ENCODE data around the gene PXT1.
A peak's percentile ranks its signal among the peaks of the same experiment; 100 is the strongest.

The PXT1 gene

GRCh38 chr6:36368921-36369865 lies 73.5 kb downstream of the PXT1 start:
- no peak overlapping the region for H3K14ac ChIP-seq (ENCODE audit: low read length)
- no peaks in the 10 kb centered on the region for H3K9me3 ChIP-seq (replicated peaks in 1 of 2; ENCODE audit: control insufficient read depth in 2 of 2, insufficient read depth in 1 of 2, low read depth in 1 of 2, low read length in 2 of 2)
- H4K91ac ChIP-seq (ENCODE audit: low read depth, low read length, poor library complexity), result no peak overlapping the region
- DNase-seq (ENCODE audit: low spot score), result no peak
- H3K27me3 ChIP-seq (ENCODE audit: control insufficient read depth in 3 of 3, insufficient read depth in 3 of 3, low read depth in 1 of 3, low read length in 3 of 3), result peaks cover 0 to 27% (median 0%) of the 10 kb centered on the region in 3 experiments
- H3K4me2 ChIP-seq (ENCODE audit: insufficient read depth, low read length, poor library complexity, severe bottlenecking), result no peak overlapping the region
- H2BK15ac ChIP-seq (ENCODE audit: low read length), result peak overlapping the region; percentile 7
- no peak overlapping the region for H2AFZ ChIP-seq (ENCODE audit: low read length)
- no peak overlapping the region for H2AK5ac ChIP-seq (ENCODE audit: low read depth, low read length)
- peak overlapping the region in 1 of 2 donors; percentile 31 for H3K4me3 ChIP-seq (ENCODE audit: low read length in 2 of 2)
- no peak overlapping the region for H4K8ac ChIP-seq (ENCODE audit: low read depth, low read length)
- no peak overlapping the region for H2BK12ac ChIP-seq (ENCODE audit: low read length)
- H2BK120ac ChIP-seq (ENCODE audit: low read depth, low read length), result no peak overlapping the region
- H3K79me1 ChIP-seq (ENCODE audit: low read depth, low read length), result no peaks in the 10 kb centered on the region
- no peaks in the 10 kb centered on the region for H3K36me3 ChIP-seq (replicated peaks in 1 of 2; ENCODE audit: control insufficient read depth in 2 of 2, insufficient read depth in 2 of 2, low read length in 2 of 2)
- no peak overlapping the region for H3K4ac ChIP-seq (ENCODE audit: low read length)
- H3K27ac ChIP-seq (replicated peaks; ENCODE audit: low read length), result no peak overlapping the region
- no CpG with 5 or more reads among the region's 14 CpGs for WGBS, 2 donors (ENCODE audit: extremely low coverage in 2 of 2, insufficient read length in 2 of 2, insufficient replicate concordance in 1 of 2)
- no peak overlapping the region for H3K23ac ChIP-seq (ENCODE audit: low read depth, low read length, poor library complexity)
- H3K9ac ChIP-seq (ENCODE audit: low read depth, low read length, poor library complexity), result no peak overlapping the region
- no peak overlapping the region for H2BK5ac ChIP-seq (ENCODE audit: low read length)
- no peak overlapping the region for H3K18ac ChIP-seq (ENCODE audit: low read length)
- no peaks in the 10 kb centered on the region for H3K4me1 ChIP-seq (ENCODE audit: control insufficient read depth in 2 of 2, insufficient read depth in 1 of 2, low read depth in 1 of 2, low read length in 2 of 2)

- no peak overlapping the region for H2BK120ac ChIP-seq (ENCODE audit: low read depth, low read length)
- H3K18ac ChIP-seq (ENCODE audit: low read length), result no peak overlapping the region
- H3K27me3 ChIP-seq (ENCODE audit: control insufficient read depth in 3 of 3, insufficient read depth in 3 of 3, low read depth in 1 of 3, low read length in 3 of 3), result peaks cover 0 to 21% (median 0%) of the 10 kb centered on the region in 3 experiments
- no peaks in the 10 kb centered on the region for H3K4me1 ChIP-seq (ENCODE audit: control insufficient read depth in 2 of 2, insufficient read depth in 1 of 2, low read depth in 1 of 2, low read length in 2 of 2)
- no peak overlapping the region for H4K91ac ChIP-seq (ENCODE audit: low read depth, low read length, poor library complexity)
- H2AK5ac ChIP-seq (ENCODE audit: low read depth, low read length), result no peak overlapping the region
- no peak for DNase-seq (ENCODE audit: low spot score)
- H3K27ac ChIP-seq (replicated peaks; ENCODE audit: low read length), result no peak overlapping the region
- no peak overlapping the region for H2AFZ ChIP-seq (ENCODE audit: low read length)
- no peak overlapping the region for H2BK5ac ChIP-seq (ENCODE audit: low read length)
- H2BK12ac ChIP-seq (ENCODE audit: low read length), result no peak overlapping the region
- H3K4me2 ChIP-seq (ENCODE audit: insufficient read depth, low read length, poor library complexity, severe bottlenecking), result no peak overlapping the region
- H3K4ac ChIP-seq (ENCODE audit: low read length), result no peak overlapping the region
- H3K79me1 ChIP-seq (ENCODE audit: low read depth, low read length), result no peaks in the 10 kb centered on the region
- H2BK15ac ChIP-seq (ENCODE audit: low read length), result no peak overlapping the region
- WGBS, 2 donors (ENCODE audit: extremely low coverage in 2 of 2, insufficient read length in 2 of 2, insufficient replicate concordance in 1 of 2), result no CpG with 5 or more reads among the region's 1 CpG
- no peak overlapping the region for H3K14ac ChIP-seq (ENCODE audit: low read length)
- H3K23ac ChIP-seq (ENCODE audit: low read depth, low read length, poor library complexity), result no peak overlapping the region
- H3K9ac ChIP-seq (ENCODE audit: low read depth, low read length, poor library complexity), result no peak overlapping the region
- no peaks in the 10 kb centered on the region for H3K36me3 ChIP-seq (replicated peaks in 1 of 2; ENCODE audit: control insufficient read depth in 2 of 2, insufficient read depth in 2 of 2, low read length in 2 of 2)
- H3K4me3 ChIP-seq (ENCODE audit: low read length in 2 of 2), result no peak overlapping the region
- H4K8ac ChIP-seq (ENCODE audit: low read depth, low read length), result no peak overlapping the region
- no peaks in the 10 kb centered on the region for H3K9me3 ChIP-seq (replicated peaks in 1 of 2; ENCODE audit: control insufficient read depth in 2 of 2, insufficient read depth in 1 of 2, low read depth in 1 of 2, low read length in 2 of 2)
These were observed 74.2 kb downstream of the PXT1 start for GRCh38 chr6:36368421-36368820.

DNA sequence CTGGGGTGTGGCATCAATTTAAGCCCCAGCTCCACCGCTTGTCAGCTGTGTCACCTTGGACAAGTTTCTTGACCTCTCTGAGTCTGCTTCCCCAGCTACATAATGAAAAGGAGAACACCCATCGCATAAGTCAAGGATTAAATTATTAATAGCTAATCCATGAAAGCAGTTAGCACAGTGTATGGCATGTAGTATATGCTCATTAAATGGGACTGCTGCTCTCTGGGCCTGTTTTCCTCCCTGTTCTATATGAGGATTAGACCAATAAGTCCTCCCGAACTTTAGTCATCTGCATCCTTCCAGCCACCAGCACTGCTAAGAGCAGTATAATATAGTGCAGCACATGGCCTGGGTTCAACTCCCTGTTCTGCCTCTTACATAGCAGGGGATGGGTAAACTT lies 74.9 kb downstream of the PXT1 start:
- Histone ChIP-seq H3K4me1 (ENCODE audit: control insufficient read depth in 2 of 2, insufficient read depth in 1 of 2, low read depth in 1 of 2, low read length in 2 of 2) (no peaks in the 10 kb centered on the region), H3K23ac (ENCODE audit: low read depth, low read length, poor library complexity) (no peak overlapping the region), H2AFZ (ENCODE audit: low read length) (no peak overlapping the region), H3K9ac (ENCODE audit: low read depth, low read length, poor library complexity) (no peak overlapping the region), H2BK12ac (ENCODE audit: low read length) (no peak overlapping the region), H3K79me1 (ENCODE audit: low read depth, low read length) (no peaks in the 10 kb centered on the region), H3K18ac (ENCODE audit: low read length) (no peak overlapping the region), H3K4me2 (ENCODE audit: insufficient read depth, low read length, poor library complexity, severe bottlenecking) (no peak overlapping the region), H4K91ac (ENCODE audit: low read depth, low read length, poor library complexity) (no peak overlapping the region), H3K4me3 (ENCODE audit: low read length in 2 of 2) (no peak overlapping the region), H3K4ac (ENCODE audit: low read length) (no peak overlapping the region), H2BK120ac (ENCODE audit: low read depth, low read length) (no peak overlapping the region), H2BK15ac (ENCODE audit: low read length) (no peak overlapping the region), H4K8ac (ENCODE audit: low read depth, low read length) (no peak overlapping the region), H3K14ac (ENCODE audit: low read length) (no peak overlapping the region), H3K27me3 (ENCODE audit: control insufficient read depth in 3 of 3, insufficient read depth in 3 of 3, low read depth in 1 of 3, low read length in 3 of 3) (peaks cover 0 to 21% (median 0%) of the 10 kb centered on the region in 3 experiments), H3K27ac (replicated peaks; ENCODE audit: low read length) (no peak overlapping the region), H3K36me3 (replicated peaks in 1 of 2; ENCODE audit: control insufficient read depth in 2 of 2, insufficient read depth in 2 of 2, low read length in 2 of 2) (no peaks in the 10 kb centered on the region), H2AK5ac (ENCODE audit: low read depth, low read length) (no peak overlapping the region), H3K9me3 (replicated peaks in 1 of 2; ENCODE audit: control insufficient read depth in 2 of 2, insufficient read depth in 1 of 2, low read depth in 1 of 2, low read length in 2 of 2) (no peaks in the 10 kb centered on the region), H2BK5ac (ENCODE audit: low read length) (no peak overlapping the region)
- no CpG with 5 or more reads among the region's 3 CpGs for WGBS, 2 donors (ENCODE audit: extremely low coverage in 2 of 2, insufficient read length in 2 of 2, insufficient replicate concordance in 1 of 2)
- no peak for DNase-seq (ENCODE audit: low spot score)

DNA sequence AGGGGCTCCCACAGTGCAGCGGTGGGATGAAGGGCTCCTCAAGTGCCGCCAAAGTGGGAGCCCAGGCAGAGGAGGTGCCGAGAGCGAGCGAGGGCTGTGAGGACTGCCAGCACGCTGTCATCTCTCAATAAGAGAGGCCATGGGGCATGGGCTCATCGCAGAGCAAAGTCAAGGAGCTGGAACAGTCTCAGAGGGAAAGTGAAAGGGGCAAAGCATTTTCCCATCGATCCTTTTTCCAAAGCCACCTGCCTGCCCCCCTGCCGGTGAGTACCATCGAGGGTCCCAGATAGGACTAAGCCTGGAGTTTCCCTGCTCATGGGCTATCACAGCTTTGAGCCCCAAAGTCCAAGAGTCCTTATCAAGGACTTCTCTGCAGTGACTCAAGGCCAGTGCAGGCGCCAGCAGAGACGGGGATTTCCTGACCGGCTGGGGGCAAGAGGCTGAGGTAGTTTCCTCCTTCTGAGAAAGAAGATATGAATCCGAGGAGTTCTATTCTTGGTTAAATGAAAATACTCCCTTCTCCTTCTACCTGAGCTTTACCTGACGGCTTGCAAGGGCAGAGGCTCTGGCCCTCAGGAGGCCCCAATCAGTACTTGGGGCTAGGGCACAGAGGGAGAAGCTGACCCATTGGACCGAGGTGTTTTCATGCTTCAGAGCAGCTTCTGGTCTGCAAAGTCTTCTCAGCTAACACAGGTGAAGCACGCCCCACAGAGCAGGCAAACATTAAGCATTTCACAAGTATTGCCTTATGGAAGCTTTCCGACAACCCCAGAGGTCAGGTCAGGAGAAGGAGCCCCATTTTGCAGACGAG lies 77.8 kb downstream of the PXT1 start:
- DNase-seq (ENCODE audit: low spot score), result no peak
- Histone ChIP-seq H3K36me3 (replicated peaks in 1 of 2; ENCODE audit: control insufficient read depth in 2 of 2, insufficient read depth in 2 of 2, low read length in 2 of 2) (no peaks in the 10 kb centered on the region), H2BK120ac (ENCODE audit: low read depth, low read length) (no peak overlapping the region), H4K8ac (ENCODE audit: low read depth, low read length) (no peak overlapping the region), H3K18ac (ENCODE audit: low read length) (peak overlapping the region; percentile 48), H2AFZ (ENCODE audit: low read length) (no peak overlapping the region), H3K14ac (ENCODE audit: low read length) (no peak overlapping the region), H3K23ac (ENCODE audit: low read depth, low read length, poor library complexity) (no peak overlapping the region), H3K79me1 (ENCODE audit: low read depth, low read length) (no peaks in the 10 kb centered on the region), H3K27ac (replicated peaks; ENCODE audit: low read length) (no peak overlapping the region), H3K4me2 (ENCODE audit: insufficient read depth, low read length, poor library complexity, severe bottlenecking) (no peak overlapping the region), H2BK5ac (ENCODE audit: low read length) (no peak overlapping the region), H2BK15ac (ENCODE audit: low read length) (no peak overlapping the region), H2AK5ac (ENCODE audit: low read depth, low read length) (peak overlapping the region; percentile 37), H3K4ac (ENCODE audit: low read length) (no peak overlapping the region), H3K4me1 (ENCODE audit: control insufficient read depth in 2 of 2, insufficient read depth in 1 of 2, low read depth in 1 of 2, low read length in 2 of 2) (peaks cover 0 to 3% of the 10 kb centered on the region in 2 donors), H2BK12ac (ENCODE audit: low read length) (no peak overlapping the region), H3K9me3 (replicated peaks in 1 of 2; ENCODE audit: control insufficient read depth in 2 of 2, insufficient read depth in 1 of 2, low read depth in 1 of 2, low read length in 2 of 2) (no peaks in the 10 kb centered on the region), H3K9ac (ENCODE audit: low read depth, low read length, poor library complexity) (no peak overlapping the region), H4K91ac (ENCODE audit: low read depth, low read length, poor library complexity) (no peak overlapping the region), H3K4me3 (ENCODE audit: low read length in 2 of 2) (no peak overlapping the region), H3K27me3 (ENCODE audit: control insufficient read depth in 3 of 3, insufficient read depth in 3 of 3, low read depth in 1 of 3, low read length in 3 of 3) (peaks cover 0 to 17% (median 0%) of the 10 kb centered on the region in 3 experiments)
- WGBS, 2 donors (ENCODE audit: extremely low coverage in 2 of 2, insufficient read length in 2 of 2, insufficient replicate concordance in 1 of 2), result no CpG with 5 or more reads among the region's 19 CpGs
